Activated CD4-positive, alpha-beta T cell treated with anti-CD3 and anti-CD28 coated beads, Interleukin-2, amount 50 U/mL, for 48 hours (primary cell): Measurements from ENCODE around the gene SPSB4.

Source experiments
- DNase-seq, 2 experiments: peaks; one replicate each; pipeline ENCODE4 v3.0.0-alpha.2; 2020

Gene SPSB4

GRCh38 chr3:141050576-141051442 is at the start of gene SPSB4:
SPSB4 (plus strand) TSS chr3:141051347; CDS start chr3:141066105, 14,758 bp downstream.
- peak; percentile 37 to 39 for DNase-seq

- DNase-seq = no peak
Observed at GRCh38 chr3:141006344-141006743, 44.8 kb upstream of the SPSB4 start.

GRCh38 chr3:141009496-141009895 is 41.7 kb upstream of the SPSB4 start:
- DNase-seq = no peak

GRCh38 chr3:141011232-141011996 is 39.7 kb upstream of the SPSB4 start:
- peak; percentile 85 to 88 for DNase-seq

GRCh38 chr3:141011997-141012262 is 39.2 kb upstream of the SPSB4 start:
- no peak for DNase-seq

GRCh38 chr3:141012571-141012970 is 38.6 kb upstream of the SPSB4 start:
- no peak for DNase-seq

GRCh38 chr3:141015481-141015880 is 35.7 kb upstream of the SPSB4 start:
- no peak for DNase-seq

GRCh38 chr3:141017366-141018322 is 33.5 kb upstream of the SPSB4 start:
- peak; percentile 9 to 18 for DNase-seq

GRCh38 chr3:141019244-141019643 is 31.9 kb upstream of the SPSB4 start:
- no peak for DNase-seq

GRCh38 chr3:141020143-141020830 is 30.9 kb upstream of the SPSB4 start:
- DNase-seq = no peak

GRCh38 chr3:141021261-141021660 is 29.9 kb upstream of the SPSB4 start:
- DNase-seq = no peak

GRCh38 chr3:141030296-141030695 is 20.9 kb upstream of the SPSB4 start:
- DNase-seq = no peak

- DNase-seq = no peak
Observed at GRCh38 chr3:141039589-141039988, 11.6 kb upstream of the SPSB4 start.

- DNase-seq = no peak
Observed at GRCh38 chr3:141044695-141045641, 6.2 kb upstream of the SPSB4 start.

GRCh38 chr3:141045849-141046248 is 5.3 kb upstream of the SPSB4 start:
- DNase-seq = no peak

- DNase-seq = no peak
Observed at GRCh38 chr3:141047168-141047567, 4.0 kb upstream of the SPSB4 start.

- DNase-seq = no peak
Observed at GRCh38 chr3:141049681-141050080, 1.5 kb upstream of the SPSB4 start.

GRCh38 chr3:141051443-141052200 is 475 bp downstream of the SPSB4 start:
- no peak for DNase-seq

GRCh38 chr3:141052201-141053069 is 1.3 kb downstream of the SPSB4 start:
- DNase-seq = no peak
